ENCODE data around the gene SH2D7.

DNA sequence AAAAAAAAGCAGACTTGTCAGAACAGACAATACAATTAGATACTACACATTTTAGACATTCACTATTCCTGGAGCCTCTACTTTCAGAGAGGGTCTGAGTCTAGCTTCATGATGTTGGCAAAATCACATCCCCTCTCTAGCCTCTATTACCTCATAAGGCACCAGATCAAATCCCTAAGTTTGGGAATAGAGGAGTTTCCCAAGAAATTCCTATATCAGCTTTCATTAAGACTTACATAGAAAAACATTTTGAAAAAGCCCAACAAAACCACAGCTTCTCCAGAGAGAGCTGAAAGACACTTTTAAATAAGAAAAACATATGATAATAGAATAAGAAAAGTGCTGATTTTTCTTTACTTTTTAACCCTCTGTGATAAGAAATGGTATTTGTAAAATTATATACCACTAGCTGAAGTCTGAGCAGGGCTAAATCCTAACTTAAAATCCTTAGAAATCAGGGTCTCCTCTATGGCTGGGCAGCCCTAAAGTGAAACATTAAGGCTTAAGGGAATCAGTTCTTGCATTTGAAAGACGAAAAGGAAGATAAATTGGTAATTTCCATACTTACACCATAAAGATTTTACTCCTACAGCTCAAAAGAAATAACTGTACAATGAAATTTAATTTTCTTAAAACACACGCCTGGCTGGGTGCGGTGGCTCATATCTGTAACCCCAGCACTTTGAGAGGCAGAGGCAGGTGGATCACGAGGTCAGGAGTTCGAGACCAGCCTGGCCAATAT, 19.1 kb upstream of the SH2D7 start:
- TF ChIP-seq, protein P1, sequence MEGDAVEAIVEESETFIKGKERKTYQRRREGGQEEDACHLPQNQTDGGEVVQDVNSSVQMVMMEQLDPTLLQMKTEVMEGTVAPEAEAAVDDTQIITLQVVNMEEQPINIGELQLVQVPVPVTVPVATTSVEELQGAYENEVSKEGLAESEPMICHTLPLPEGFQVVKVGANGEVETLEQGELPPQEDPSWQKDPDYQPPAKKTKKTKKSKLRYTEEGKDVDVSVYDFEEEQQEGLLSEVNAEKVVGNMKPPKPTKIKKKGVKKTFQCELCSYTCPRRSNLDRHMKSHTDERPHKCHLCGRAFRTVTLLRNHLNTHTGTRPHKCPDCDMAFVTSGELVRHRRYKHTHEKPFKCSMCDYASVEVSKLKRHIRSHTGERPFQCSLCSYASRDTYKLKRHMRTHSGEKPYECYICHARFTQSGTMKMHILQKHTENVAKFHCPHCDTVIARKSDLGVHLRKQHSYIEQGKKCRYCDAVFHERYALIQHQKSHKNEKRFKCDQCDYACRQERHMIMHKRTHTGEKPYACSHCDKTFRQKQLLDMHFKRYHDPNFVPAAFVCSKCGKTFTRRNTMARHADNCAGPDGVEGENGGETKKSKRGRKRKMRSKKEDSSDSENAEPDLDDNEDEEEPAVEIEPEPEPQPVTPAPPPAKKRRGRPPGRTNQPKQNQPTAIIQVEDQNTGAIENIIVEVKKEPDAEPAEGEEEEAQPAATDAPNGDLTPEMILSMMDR (conservative IDR thresholded peaks at IDR 0.05; ENCODE audit: low read depth, low read length) = no peak
- no peak for TF ChIP-seq EZH2 (IDR thresholded peaks at IDR 0.05; ENCODE audit: borderline replicate concordance, low read depth, low read length, poor library complexity, severe bottlenecking)
